Measurements from ENCODE around the gene NFATC3.

Gene NFATC3

DNA sequence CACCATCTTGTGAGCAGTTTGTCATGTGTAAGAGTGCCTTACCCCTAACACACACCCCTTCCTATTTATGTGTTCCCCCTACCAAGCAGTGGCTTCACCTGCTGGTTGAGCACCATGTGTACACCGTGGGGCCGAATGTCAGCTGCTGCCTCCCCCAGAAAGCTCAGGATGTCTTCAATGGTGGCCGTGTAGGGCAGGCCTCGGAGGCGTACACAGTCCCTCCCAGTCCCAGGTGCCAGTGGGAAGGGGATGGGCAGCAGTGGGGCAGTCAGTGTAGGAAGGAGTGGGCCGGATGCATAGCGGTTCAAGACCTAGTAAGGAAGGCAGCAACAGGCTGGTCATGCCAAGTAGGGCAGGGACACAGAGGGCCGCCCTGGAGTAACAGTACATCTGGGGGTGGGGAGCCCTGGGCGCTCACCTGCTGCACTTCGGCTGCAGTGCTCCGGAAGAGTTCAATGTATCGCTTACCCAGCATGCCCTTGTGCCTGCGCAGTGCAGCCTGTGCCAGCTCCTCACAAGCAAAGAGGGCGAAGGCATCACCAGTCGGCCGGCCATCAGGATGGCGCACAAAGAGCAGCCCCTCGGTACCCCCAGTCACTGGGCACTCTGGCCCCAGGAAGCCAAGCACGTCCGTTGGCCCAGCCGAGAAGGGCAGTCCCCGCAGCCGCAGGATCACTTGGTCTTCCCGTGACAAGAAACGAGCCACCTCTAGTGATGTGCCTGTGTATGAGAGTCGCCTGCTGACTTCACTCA, 146.4 kb downstream of the NFATC3 start:
- DNase-seq (ENCODE audit: low read depth) = no peak

- DNase-seq (ENCODE audit: low read depth) = no peak
Observed at GRCh38 chr16:68232335-68232734, 147.2 kb downstream of the NFATC3 start.

- DNase-seq (ENCODE audit: low read depth) = no peak
Observed at GRCh38 chr16:68233085-68233834, 148.1 kb downstream of the NFATC3 start.

DNA sequence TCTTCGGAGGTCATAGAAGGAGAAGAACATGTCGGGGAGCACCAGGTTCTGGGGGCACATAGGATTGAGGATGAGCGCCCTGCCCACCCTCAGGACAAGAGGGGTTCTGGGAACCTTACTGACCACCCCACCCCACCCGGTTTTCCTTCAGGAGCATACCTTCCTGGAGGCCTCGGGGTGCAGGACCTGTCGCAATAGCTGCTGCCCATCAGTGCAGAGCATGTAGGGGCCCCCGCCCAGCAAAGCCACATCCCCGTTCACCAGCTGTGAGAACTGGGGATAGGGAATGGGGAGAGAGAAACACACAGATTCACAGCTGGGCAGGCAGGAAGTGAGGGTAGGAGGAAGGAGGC, 148.6 kb downstream of the NFATC3 start:
- DNase-seq (ENCODE audit: low read depth) = no peak

- no peak for DNase-seq (ENCODE audit: low read depth)
Observed at GRCh38 chr16:68234188-68235107, 149.3 kb downstream of the NFATC3 start.

DNA sequence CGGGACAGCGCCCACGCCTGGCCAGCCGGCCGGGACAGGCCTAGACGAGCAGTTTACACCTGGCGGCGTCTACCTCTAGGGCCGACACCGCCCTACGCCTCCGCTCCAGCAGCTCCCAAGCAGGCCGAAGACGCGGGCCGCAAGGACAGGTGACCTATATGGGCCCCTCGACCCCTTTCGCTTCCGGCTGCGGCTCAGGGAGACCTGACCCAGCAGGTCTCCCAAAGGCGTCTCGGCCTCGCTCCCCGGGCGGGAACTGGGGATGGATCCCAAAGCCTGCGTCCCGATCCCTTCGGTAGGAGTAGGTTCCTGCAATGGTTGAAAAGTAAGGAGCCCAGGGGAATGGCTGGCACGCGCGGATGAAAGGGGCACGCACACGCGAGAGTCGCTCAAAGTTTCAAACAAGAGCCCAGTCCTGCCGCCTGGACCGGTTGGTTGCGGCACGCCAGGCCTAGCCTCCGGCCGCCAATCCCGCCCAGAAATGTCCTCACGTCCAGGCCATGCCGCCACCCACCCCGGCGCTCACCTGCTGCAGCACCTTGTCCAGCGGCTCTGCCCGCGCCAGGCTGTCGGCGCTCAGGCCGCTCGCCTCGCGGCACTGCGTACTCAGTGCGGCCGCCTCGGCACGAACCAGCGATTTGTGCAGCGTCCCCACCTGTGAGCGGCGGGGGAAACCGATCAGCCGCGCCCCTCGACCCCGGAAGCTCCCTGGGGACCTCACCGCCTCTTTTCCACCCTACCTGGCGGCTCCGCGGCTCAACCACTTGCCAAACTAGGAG, 150.1 kb downstream of the NFATC3 start:
- no peak for DNase-seq (ENCODE audit: low read depth)

- no peak for DNase-seq (ENCODE audit: low read depth)
Observed at GRCh38 chr16:68235887-68236136, 150.6 kb downstream of the NFATC3 start, which contains the start of gene ESRP2. ESRP2 (minus strand) TSS chr16:68236127; CDS start chr16:68236045, 82 bp downstream.

DNA sequence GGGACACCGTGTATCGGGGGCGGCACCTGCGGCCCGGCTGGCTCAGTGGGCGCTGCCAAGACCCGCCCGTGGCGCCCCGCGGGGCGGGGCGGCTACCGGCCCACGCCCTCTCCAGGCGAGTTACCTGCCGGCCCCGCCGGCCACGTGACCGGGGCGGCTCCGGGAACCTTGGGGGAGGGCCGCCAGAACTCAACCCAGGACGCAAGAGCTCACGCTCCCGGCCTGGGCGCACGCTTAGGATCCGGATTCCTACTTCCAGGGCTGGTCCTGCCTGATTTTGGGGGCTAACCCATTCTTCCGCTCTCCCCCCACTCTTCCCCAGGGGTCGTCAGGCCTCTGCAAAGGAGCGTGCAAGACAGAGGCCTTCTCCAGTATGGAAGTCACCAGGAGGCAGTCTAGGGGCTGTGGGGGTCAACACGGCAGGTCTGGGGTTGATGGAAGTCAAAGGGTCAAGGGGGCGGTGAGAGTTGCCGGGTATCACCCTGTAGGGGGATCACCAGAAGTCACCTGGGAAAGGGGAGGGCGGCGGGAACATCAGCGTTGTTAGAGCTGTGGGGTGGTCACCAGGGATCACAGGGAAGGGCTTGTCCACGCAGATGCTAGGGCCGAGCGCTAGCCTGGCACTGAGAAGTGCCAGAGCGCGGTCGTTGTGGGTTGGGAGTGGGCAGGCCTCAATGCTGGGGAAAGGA, 151.1 kb downstream of the NFATC3 start:
- DNase-seq (ENCODE audit: low read depth) = no peak

GRCh38 chr16:68236826-68237242, 151.7 kb downstream of the NFATC3 start:
- no peak for DNase-seq (ENCODE audit: low read depth)

- DNase-seq (ENCODE audit: low read depth) = peak; percentile 98
Observed at GRCh38 chr16:68237243-68238028, 152.3 kb downstream of the NFATC3 start.

GRCh38 chr16:68238029-68238345, 152.8 kb downstream of the NFATC3 start:
- no peak for DNase-seq (ENCODE audit: low read depth)

- no peak for DNase-seq (ENCODE audit: low read depth)
Observed at GRCh38 chr16:68242085-68242484, 156.9 kb downstream of the NFATC3 start.

DNA sequence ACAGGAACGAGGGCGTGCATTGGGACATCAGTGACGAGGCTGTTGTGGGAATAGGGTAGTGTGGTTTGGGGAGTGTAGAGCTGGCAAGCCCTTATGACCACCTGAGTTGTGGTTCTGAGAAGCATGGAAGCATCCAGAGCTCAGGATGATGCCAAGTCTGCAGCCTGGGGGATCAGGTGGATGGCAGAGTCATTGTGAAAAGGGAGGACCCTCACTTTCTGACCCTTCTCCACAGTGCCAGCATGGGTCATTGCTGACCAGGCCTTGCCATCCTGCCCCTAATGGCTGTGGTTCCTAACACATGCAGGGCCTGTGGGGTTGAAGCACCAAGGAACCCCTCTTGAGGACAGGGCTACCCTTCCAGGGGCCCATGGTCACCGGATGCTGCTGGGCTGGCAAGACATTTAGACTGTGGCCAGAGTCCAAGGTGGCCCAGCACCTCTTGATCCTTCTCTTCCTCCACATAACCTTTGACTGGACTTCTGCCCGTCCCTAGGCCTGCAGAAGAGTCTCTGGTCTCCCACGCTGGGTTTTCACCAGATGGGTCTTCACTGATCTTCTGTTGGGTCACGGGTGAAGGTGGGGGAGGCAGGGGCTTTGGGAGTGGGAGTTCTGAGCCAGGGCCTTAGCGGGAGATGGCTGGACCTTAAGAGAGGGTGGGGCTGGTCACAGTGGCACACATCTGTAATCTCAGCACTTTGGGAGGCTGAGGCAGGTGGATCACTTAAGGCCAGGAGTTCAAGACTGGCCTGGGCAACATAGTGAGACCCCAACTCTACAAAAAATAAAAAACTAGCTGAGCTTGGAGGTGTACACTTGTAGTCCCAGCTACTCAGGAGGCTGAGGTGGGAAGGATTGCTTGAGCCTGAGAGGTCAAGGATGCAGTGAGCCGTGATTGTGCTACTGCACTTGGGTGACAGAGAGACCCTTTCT, 158.0 kb downstream of the NFATC3 start:
- DNase-seq (ENCODE audit: low read depth) = no peak

- no peak for DNase-seq (ENCODE audit: low read depth)
Observed at GRCh38 chr16:68244481-68244902, 159.3 kb downstream of the NFATC3 start.

GRCh38 chr16:68244903-68245853, 160.0 kb downstream of the NFATC3 start, which contains the start of gene PLA2G15:
PLA2G15 (plus strand) TSS chr16:68245373; CDS start chr16:68245427, 54 bp downstream.
- DNase-seq (ENCODE audit: low read depth) = peak; percentile 97

DNA sequence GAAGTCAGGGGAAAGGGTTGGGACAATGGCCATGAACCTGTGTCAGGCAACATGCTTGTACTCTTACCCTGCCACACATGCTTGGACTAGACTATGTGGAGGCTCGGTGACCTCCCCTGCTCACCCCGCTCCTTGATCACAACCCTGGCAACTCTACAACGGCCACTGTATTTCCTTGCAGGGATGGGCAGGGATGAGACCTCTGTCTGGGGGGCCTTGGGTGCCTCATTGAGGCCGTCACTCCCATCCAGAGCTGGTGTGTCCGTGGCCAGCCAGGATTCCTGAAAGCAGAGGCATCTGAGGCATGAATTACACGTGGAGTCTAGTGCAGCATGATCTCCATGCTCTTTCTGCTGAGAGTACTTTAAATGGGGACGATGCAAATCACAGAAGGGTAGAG, 161.0 kb downstream of the NFATC3 start:
- DNase-seq (ENCODE audit: low read depth) = no peak

GRCh38 chr16:68246666-68247065, 161.5 kb downstream of the NFATC3 start:
- DNase-seq (ENCODE audit: low read depth) = no peak

DNA sequence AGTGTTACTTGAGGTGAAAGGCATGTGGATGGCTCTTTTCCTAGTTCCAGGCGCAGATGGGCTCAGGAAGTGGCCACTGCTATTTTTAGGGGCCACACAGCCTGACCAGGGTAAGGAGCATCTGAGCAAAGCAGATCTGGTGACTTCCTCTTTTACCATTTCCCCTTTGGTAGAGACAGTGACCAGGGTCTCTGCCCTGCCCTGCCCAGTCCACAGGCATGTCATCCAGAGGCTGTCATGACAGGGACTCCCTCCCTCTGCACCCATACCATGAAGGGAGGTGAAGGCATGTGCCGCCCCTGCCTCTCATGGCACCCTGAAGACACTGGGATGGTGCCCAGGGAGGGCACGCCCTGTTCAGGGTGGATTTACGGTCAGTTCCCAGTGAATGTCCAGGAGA, 162.2 kb downstream of the NFATC3 start:
- no peak for DNase-seq (ENCODE audit: low read depth)
